Amniotic epithelial cell (primary cell): Measurements from ENCODE around the gene CHD5.

ENCODE experiments used
- DNase-seq: peaks from one replicate; pipeline ENCODE4 v3.0.0-alpha.2; 2010; ENCODE audit warnings: low read depth

Gene CHD5

DNA sequence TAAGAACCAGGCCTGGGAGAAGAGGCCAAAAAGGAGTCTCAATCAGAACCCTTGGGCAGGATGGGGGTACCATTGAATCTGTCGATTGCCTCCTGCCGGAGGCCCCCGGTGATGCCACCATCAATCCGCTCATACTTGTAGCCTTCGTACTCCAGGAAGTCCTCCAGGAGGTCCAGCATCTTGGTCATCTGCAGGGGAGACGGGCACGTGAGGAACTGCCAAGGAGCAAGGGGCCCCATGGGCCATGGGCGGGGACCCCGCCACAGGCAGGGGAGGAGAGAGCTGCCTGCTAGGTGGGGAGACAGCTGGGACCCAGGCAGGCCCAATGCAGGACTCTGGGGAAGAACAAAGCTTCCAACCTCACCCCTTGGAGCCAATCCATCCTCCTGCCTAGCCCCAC lies 48.6 kb downstream of the CHD5 start:
- DNase-seq = no peak

DNA sequence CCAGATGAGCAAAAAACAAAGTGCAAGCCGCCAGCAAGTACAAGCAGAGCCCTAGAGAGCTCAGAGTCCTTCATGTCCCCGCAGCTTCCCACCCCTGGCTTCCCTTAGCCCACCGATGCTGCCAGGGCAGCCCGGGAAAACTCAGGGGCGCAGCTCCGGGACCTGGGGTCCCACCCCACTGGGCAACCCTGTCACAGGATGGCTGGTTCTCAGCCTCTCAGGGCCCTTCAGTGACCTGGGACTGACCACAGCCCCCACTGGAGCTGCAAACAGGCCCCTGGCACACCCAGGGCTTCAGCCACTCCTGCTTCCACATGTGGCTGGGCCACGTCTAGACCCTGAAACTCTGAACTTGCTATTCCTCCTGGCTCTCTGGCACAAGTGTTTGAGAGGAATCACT lies 49.5 kb downstream of the CHD5 start:
- DNase-seq = no peak

DNA sequence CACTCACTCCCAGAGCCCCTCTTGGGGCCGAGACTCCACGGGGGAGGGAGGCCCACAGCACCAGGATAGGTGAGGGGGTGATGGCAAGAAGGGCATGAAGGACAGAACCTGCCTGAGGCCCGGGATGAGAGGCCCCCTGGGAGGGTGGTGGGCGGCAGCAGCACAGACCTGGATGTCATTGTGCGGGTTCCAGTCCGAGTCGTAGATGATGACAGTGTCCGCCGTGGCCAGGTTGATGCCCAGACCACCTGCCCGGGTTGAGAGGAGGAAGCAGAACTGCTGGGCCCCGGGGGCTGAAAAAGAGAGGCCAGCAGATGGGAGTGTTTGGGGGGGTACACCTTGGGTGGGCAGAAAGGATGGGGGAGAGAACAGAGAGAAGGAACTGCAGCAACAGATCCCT lies 50.1 kb downstream of the CHD5 start:
- DNase-seq = no peak

DNA sequence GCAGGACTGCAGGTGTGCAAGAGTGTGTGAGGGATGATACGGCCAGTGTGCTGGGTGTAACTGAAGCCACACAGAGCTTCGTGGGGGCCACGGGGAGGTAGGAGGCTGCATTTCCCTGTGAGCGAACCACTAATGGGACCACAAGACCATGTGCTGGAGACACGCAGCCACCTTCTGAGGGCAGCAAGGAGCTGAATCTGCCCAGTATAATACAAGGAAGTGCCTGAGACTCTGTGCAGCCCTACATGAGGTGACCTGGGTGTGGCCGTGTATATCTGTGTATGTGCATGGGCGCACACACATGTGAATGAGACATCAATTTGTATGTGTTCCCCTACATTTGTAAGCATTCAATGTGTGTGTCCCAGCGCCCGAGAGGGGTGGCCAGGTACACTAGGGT lies 50.8 kb downstream of the CHD5 start:
- no peak for DNase-seq

DNA sequence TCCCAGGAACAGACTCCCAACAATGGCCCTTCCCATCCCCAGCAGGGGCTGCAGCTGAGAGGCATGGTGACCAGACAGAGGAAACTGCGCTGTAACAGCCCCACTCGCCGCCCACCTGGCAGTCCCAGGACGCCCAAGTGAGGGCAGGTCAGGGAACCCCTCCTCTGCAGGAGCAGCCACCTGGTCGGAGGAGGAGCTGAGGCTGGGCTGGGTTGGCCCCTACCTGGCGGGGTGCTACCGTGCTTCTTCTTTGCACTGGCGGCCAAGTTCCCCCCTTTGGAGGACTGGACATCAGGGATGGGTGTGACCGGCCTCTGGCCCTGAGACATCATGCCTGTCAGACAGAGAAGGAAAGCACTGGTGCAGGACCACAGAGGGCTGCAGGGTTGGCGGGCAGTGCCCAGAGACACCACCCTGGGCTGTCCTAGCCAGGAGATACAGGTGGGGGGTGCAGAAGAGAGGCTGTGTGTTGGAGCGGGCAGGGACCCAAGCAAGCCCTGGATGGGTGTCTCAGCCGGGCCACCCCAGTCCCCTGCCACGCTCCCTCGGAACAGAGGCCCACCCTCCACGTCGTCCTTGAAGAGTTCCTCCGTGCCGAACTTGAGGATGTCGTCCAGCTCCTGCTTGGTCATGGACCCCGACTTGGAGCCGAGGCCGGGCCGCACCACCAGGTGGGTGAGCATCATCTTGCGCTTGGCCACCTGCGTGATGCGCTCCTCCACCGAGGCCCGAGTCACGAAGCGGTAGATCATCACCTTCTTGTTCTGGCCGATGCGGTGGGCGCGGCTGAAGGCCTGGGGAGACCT lies 51.6 kb downstream of the CHD5 start:
- no peak for DNase-seq

DNA sequence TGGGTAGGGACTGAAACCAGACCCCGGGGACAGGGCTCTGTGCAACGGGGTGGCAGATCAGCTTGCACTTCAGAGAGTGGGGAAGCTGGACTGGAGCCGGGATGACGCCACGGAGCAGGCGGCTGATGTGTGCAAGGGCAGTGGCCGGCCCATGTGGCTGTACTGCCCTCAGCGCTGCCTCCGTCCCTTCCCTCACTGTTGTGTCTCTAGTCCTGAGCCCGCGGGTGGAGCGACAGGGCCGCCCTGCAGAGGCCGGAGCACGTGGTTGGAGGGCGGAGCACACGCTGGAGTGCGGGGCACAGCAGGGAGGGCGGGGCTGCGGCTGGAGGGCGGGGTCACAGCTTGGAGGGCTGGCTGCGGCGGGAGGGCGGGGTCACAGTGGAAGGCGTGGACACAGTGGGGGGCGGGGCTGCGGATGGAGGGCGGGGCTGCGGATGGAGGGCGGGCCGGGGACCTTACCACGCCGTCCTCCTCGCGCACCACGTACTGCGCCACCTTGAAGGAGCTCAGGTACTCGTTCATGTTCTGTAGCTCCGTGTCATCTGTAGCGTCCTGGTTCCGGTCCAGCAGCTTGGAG lies 52.4 kb downstream of the CHD5 start:
- DNase-seq = peak; percentile 33

DNA sequence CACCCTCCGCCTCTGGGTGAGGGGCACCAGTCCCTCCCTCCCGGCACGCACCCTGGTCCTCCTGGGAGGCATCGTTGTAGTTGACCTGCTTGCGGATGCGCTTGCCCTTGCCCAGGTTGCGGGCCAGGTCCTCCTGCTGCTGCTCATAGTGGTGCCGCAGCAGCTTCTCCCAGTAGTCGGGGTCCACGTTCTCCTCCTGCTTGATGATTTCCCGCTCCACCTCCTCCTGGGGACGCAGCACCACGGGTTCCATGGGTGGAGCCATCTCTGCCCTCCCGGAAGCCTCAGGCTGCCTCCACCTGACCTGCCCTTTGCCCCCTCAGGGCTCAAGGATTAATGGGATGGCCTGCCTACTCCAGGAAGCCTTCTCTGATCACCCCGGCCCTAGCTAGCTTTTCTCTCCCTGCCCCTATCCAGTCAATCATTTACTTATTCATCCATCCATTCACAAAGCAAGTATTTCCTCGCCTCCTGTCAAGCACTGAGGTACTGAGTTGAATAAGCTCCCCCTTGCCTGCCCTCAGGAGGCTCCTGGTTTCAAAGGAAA lies 53.5 kb downstream of the CHD5 start:
- no peak for DNase-seq

DNA sequence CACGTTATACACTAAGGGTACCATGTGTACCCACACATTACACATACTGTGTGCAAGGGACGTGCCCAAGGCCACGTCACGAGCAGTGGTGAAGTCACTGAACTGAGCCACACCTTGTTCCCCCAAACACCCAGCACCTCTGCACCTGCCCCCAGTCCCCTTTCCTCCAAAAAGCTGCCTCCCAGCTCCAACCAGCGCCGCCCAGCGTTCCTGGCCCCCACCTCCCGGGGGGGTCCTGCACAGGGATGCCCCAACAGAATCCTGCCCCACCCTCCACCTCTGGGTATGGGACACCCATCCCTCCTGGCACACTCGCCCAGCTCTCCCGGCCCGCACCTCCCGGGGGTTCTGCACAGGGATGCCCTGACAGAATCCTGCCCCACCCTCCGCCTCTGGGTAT lies 54.1 kb downstream of the CHD5 start:
- no peak for DNase-seq

DNA sequence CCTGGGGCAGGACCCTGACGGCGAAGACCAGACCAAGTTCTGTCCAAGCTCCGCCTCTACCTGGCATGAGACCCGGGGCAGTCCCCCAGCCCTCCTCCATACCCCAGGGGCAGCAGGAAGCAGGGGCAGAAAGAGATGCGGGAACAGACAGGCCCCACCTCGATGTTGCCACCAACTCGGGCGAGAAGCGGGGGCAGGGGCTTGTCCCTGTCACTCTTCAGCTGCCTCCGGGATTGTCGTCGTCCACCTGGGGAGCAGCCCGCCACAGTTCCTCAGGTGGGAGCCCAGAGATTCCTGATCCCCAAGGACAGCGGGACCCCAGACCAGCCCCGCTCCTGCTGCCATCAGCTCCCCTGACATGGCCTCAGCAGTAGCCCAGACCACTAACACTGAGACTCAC lies 54.8 kb downstream of the CHD5 start:
- DNase-seq = no peak

DNA sequence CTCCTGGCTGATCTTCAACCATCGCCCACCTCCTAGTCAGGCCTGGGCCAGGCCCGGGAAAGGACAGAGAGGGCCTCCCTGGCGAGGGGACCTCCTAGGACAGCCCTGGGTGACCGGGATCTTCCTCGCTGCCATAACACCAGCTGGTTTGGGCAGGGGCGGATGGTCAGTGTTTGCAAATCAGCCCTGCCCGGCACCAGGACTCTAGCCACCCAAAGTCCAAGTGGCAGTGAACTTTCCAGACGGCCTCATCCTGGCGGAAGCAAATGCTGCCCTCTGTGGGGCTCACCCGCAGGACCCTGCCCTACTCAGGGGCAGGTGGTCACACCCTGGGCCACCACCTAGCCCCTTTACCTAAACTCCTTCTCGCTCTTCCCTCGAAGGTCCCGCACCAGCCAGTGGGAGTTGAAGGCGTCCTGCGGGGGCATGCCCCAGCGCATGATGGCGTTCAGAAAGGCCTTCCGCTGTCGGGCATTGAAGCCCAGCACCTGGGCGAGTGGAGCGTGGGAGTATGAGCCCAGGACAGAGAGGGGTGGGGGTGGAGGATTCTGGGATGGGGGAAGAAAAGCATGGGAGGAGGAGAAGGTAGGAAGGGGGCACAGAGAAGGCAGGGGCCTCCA lies 55.3 kb downstream of the CHD5 start:
- no peak for DNase-seq

DNA sequence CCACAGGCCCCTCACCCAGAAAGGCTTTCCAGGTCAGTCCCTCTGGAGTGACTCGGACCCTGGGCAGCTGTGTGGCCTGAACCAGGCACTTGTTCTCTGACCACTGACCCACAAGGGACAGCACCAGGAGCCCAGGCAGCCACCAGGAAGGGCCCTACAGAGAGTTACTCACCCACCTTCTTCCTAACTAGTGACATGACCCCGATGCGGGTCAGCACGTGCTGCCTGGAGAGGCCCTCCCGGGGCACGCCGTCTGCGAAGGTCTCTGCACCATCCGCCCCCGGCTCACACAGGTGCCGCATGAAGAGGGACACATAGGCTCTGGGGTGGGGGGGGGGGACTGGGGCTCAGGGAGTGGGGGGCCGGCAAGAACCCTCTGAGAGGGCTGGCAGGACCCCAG lies 55.8 kb downstream of the CHD5 start:
- DNase-seq = no peak

DNA sequence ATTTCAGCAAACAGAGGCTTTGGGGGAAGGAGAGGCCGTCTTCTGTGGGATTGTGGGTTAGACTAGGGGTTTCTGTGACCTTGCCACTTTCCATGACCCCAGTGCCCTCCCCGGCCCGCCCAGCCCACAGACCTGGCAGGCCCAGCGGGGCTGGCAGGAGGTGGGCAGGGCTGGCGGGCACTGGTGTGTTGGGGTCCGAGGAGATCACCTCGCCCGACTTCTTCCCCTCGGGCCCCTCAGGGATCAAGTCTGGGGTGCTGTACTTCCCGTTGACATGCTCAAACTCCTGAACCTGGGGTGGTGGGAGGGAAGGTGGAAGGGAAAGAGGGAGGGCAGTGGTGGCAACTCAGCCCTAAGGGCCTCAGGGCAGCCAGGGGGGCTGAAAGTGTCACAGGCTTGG lies 56.3 kb downstream of the CHD5 start:
- no peak for DNase-seq

DNA sequence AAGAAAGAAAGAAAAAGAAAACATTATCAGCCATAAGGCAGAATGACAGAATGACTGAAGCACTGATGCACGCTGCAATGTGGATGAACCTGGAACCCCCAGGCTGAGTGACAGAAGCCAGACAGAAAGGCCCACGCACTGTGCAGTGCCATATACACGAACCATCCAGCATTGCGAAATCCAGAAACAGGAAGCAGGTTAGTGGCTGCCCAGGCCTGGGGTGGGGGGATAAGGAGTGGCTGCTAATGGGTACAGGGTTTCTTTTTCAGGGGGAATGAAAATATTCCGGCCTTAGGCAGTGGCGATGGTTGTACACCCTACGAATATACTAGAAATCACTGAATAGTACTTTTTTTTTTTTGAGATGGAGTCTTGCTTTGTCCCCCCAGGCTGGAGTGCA lies 57.0 kb downstream of the CHD5 start:
- DNase-seq = no peak

DNA sequence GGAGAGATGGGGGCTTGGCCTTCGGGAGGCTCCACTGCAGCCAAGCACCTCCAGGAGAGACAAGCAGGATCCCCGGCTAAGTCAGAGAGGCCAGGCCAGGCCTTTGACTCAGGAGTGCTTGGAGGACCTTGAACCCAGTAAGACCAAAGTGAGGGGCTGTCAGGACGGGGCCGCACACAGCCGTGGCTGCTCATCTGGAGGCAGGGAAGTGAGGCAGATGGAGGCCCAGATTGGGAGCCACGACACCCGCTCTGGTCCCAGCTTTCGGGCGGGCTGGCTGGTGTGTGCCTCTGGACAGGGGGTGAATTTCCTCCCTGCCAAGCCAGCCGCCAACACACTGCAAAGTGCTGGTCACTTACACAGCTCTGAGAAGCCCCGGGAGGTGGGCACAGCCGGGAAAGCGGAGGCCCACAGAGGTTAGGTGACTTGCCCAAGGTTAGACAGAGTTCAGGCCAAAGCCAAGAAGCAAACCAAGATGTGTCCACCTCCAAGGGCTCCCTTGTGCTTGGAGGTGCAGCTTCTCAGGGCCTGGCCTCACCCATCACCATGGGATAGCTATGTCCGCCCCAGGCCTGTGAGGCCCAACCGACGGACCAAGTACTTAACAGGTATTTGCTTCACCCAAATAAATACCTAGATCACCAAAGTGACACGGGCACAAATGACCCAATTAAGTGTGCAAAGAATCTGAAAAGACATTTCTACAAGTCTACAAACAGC lies 58.3 kb downstream of the CHD5 start:
- no peak for DNase-seq

DNA sequence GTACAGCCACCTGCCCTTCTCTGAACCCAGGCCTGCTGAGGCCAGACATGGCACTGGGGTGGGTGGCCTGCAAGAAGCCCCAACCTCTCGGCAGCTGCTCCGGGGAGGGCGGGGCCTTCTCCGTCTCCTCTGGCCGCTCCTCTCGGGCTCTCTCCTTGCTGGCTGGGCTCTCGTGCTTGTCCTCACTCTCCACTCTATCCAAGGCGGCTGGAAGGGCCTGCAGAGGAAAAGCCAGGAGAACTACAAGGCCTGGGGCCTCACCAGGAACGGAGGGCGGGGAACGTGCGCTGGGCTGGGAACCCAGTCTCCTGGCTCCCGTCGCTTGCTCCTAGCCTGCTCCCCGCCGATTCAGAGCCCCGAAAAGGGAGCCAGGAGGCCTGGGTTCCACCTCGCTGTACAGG lies 59.1 kb downstream of the CHD5 start:
- DNase-seq = no peak

DNA sequence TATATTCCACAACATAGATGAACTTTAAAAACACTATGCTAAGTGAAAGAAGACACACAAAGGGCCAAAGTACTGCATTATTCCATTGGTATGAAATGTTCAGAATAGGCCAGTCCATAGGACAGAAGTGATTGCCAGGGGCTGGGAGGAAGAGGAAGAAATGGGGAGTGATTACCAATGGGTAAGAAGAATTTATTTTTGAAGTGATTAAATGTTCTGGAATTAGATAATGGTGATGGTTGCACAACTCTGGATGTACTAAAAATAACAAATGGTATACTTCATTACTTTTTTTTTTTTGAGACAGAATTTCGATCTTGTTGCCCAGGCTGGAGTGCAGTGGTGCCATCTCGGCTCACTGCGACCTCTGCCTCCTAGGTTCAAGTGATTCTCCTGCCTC lies 61.7 kb downstream of the CHD5 start:
- DNase-seq = peak; percentile 39

DNA sequence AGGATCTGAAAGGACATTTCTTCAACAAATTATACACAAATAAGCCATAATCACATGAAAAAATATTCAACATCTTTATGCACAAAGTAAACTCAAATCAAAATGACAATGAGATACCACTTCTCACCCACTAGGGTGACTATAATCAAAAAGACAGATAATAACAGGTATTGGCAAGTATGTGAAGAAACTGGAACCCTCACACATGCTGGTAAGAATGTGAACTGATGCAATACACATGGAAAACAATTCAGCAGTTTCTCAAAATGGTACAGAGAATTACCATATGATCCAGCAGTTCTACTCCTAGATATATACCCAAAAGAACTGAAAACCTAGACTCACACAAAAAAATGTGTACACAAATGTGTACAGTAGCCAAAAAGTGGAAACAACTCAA lies 62.5 kb downstream of the CHD5 start:
- no peak for DNase-seq

DNA sequence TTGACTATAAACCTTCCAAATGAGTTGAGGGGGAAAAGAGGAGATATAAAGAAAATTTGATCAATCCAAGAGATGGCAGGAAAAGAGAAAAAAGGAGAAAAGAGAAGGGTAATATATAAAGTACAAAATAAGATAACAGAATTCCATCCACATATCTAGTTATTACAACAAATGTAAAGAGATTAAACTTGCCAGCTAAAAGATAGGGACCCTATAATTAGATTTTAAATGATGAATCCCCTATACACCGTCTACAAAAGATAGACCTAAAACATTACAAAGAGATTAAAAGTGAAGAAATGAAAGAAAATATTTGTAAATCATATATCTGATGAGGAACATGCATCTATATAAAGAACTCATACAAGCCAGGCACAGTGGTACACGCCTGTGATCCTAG lies 63.1 kb downstream of the CHD5 start:
- no peak for DNase-seq

DNA sequence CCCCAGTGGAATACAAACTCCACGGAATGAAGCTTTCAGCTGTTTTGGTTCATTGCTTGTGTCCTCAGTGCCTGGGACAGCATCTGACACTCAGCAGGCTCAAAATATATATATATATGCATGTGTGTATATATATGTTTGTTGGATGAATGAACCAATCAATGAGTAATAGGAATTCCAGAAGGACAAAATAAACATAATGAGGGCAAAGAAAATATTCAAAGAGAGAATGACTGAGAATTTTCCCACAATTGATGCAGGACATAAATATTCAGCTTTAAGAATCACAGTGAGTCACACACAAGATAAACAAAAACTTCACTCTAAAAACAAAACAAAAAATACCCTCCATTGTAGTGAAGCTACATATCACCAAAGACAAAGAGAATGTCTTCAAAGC lies 64.0 kb downstream of the CHD5 start:
- peak; percentile 2 for DNase-seq

DNA sequence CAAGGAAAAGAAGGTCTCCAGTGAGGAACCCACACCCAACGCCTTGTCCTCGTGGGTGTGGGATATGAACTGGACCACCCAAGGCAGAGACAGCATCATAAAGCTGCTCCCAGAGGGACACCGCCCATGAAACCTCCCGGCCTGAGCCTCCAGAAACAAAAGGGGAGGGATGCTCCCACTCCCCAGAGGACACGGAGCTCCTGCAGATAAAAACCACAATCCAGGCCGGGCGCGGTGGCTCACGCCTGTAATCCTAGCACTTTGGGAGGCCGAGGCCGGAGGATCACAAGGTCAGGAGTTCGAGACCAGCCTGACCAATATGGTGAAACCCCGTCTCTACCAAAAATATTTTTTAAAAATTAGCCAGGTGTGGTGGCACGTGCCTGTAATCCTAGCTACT lies 66.4 kb downstream of the CHD5 start:
- DNase-seq = no peak

DNA sequence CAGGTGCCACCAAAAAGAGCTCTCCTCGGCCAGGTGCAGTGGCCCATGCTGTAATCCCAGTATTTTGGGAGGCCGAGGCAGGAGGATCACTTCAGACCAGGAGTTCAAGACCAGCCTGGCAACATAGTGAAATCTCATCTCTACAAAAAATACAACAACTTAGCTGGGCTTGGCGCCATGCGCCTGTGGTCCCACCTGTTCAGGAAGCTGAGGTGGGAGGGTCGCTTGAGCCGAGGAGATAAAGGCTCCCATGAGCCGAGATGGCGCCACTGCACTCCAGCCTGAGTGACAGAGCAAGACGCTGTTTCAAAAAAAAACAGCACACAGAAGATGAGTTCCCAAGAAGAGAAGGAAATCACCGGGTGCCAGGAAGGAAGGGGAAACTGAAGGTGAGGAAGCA lies 67.0 kb downstream of the CHD5 start:
- no peak for DNase-seq

DNA sequence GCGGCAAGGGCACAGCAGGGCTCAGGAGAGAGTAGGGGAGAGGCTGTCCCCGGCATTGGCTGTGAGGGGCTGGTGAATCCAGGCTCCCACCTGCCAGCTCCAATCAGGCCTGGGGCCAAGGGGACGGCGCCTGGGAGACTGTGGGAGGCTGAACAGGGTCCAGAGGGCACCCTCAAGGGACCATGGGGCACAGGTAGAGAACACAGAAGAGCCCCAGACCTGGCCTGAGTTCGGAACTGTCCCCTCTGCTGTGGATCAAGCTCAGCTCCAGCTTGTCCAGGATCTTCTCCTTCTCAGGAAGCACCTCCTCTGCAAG lies 67.5 kb downstream of the CHD5 start:
- no peak for DNase-seq
